SK-N-MC (cell line): ENCODE results near the gene TENT5C.

Source experiments
- EZH2 ChIP-seq: fragments of 200-600 bp; sonication (generic); IDR thresholded peaks from one replicate; pipeline ENCODE4 v1.6.1; 2017; ENCODE audit warnings: antibody characterized with exemption
- FOXP2 ChIP-seq: optimal IDR thresholded peaks from 2 replicates; pipeline ENCODE3; 2011; ENCODE audit warnings: mild to moderate bottlenecking, moderate library complexity; ENCODE audit not compliant: insufficient read depth; ENCODE audit errors: extremely low read length, control extremely low read depth
- POLR2AphosphoS5 ChIP-seq: IDR thresholded peaks from 2 replicates; pipeline ENCODE4 v1.6.1; 2012; ENCODE audit warnings: mild to moderate bottlenecking, low read depth, low read length, borderline replicate concordance

- TF ChIP-seq POLR2AphosphoS5 = no peak
- TF ChIP-seq FOXP2 = no peak
- no peak for TF ChIP-seq EZH2
Measured at GRCh38 chr1:117654493-117655219, 48.8 kb downstream of the TENT5C start.
